Small intestine (tissue), 7 donors: ENCODE data around the gene TRIM41. TPM values are rescaled to one million over a fixed set of nuclear protein-coding genes. Genes with fewer than 3 reads are reported as not detected.

Experiments used
- DNase-seq, 2 donors: peaks; one replicate each; pipeline versions ENCODE4 v3.0.0 to v3.0.0-alpha.2; 2013
- FAIRE-seq: peaks from 2 replicates; lab custom pipeline; 2012; peaks lifted over from hg19 to GRCh38; lab: Jason Lieb, UNC
- H3K27ac ChIP-seq, 3 donors: one replicate each; pipeline ENCODE4 v1.5.1; 2013; ENCODE audit warnings: low read length in 2 of 3, mild to moderate bottlenecking in 2 of 3, control low read depth in 1 of 3, inconsistent platforms in 1 of 3, low read depth in 1 of 3, moderate library complexity in 1 of 3
- H3K27me3 ChIP-seq, 3 donors: one replicate each; pipeline ENCODE4 v1.6.1; 2013; ENCODE audit warnings: low read length in 3 of 3, inconsistent platforms in 1 of 3; ENCODE audit not compliant: control insufficient read depth in 3 of 3, insufficient read depth in 3 of 3
- H3K36me3 ChIP-seq, 3 donors: one replicate each; pipeline ENCODE4 v1.6.1; 2013; ENCODE audit warnings: low read length in 3 of 3, inconsistent platforms in 1 of 3, low read depth in 1 of 3, mild to moderate bottlenecking in 1 of 3, moderate library complexity in 1 of 3; ENCODE audit not compliant: control insufficient read depth in 3 of 3, insufficient read depth in 2 of 3
- H3K4me1 ChIP-seq, 3 donors: one replicate each; pipeline ENCODE4 v1.6.1; 2013; ENCODE audit warnings: low read length in 2 of 3, inconsistent platforms in 1 of 3, low read depth in 1 of 3, mild to moderate bottlenecking in 1 of 3, moderate library complexity in 1 of 3; ENCODE audit not compliant: control insufficient read depth in 3 of 3, insufficient read depth in 2 of 3
- H3K4me3 ChIP-seq, 3 donors: one replicate each; pipeline ENCODE4 v1.5.1; 2013; ENCODE audit warnings: low read length in 3 of 3, control low read depth in 1 of 3, inconsistent platforms in 1 of 3, low read depth in 1 of 3, mild to moderate bottlenecking in 1 of 3, moderate library complexity in 1 of 3
- H3K9me3 ChIP-seq, 2 donors: one replicate each; pipeline ENCODE4 v1.6.1; 2013; ENCODE audit warnings: low read depth in 1 of 2, low read length in 1 of 2; ENCODE audit not compliant: control insufficient read depth in 2 of 2, insufficient read depth in 1 of 2
- WGBS, 3 donors: extraction: QIAGEN DNeasy Blood & Tissue Kit; methylation state at CpG; one replicate each; pipeline ENCODE4 v1.1.7; 2013; 5-methylcytosine and 5-hydroxymethylcytosine counted together
- polyA plus RNA-seq, 4 donors: library from polyadenylated mRNA; stranded (reverse) in 3 of 4; unstranded in 1 of 4; fragments of 200-250 nt in 3 of 4; fragments of 120-200 nt in 1 of 4; gene quantifications; one replicate each; pipeline versions ENCODE4 v1.2.1 to v1.2.3, GENCODE V29; 2013
- donor health status: healthy with polysubstance abuse.
- donor health status: control.
- donor health status: control.
- donor health status: Bipolar disorder and iron deficiency.
- donor health status: healthy.

The TRIM41 gene
- polyA plus RNA-seq, 4 donors = 19.2 to 25.0 (median 21.6) TPM

- Histone ChIP-seq H3K9me3 (no peaks in the 10 kb centered on the region), H3K36me3 (peaks cover 28 to 87% (median 38%) of the 10 kb centered on the region in 3 donors), H3K4me1 (no peaks in the 10 kb centered on the region), H3K27ac (no peak overlapping the region), H3K27me3 (no peaks in the 10 kb centered on the region), H3K4me3 (no peak overlapping the region)
- 86 to 90% (median 87%) methylated on average over 22 of the region's 22 CpGs for WGBS, 3 donors
- DNase-seq = no peak
- FAIRE-seq = no peak
Observed at GRCh38 chr5:181234455-181235306, 11.6 kb downstream of the TRIM41 start.

- DNase-seq (no peak), FAIRE-seq (no peak)
- no peaks in the 10 kb centered on the region for H3K9me3 ChIP-seq
- peaks cover 30 to 88% (median 38%) of the 10 kb centered on the region in 3 donors for H3K36me3 ChIP-seq
- no peaks in the 10 kb centered on the region for H3K4me1 ChIP-seq
- H3K4me3 ChIP-seq = no peak overlapping the region
- H3K27ac ChIP-seq = no peak overlapping the region
- WGBS, 3 donors = 84 to 87% (median 86%) methylated on average over 5 of the region's 5 CpGs
- no peaks in the 10 kb centered on the region for H3K27me3 ChIP-seq
Observed at GRCh38 chr5:181235323-181235688, 12.2 kb downstream of the TRIM41 start.

DNA sequence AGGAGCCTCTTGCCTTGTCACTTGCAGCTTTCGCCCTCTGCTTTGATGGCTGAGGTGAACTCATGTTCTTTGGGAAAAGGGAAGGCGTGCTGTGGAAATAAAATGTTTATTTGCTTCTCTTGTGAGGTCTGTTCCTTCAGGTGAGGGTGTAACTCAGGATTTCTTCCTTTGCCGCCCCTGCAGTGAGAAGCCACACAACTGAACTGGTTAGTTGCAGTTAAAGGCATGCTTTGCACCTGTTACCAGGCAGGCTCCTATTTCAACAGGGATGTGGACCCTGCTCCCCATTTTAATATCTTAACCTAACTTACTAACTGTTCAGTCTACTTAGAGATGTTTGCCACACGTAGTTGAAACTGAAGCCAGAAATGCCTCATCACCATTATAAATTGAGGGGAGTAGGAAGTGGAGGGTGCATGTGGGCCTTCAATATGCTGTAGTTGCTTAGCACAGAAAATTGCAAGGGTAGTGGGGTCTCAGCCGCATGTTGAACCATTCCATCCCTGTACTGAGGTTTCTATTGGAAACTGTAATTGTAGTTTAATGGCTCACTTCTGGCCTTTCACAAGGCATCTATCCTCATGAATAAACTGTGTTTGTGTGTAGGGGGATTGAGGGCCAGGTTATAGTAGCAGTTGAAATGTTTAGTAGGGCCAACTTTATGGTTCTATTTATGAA is 12.7 kb downstream of the TRIM41 start:
- no peak overlapping the region for H3K4me3 ChIP-seq
- peaks cover 31 to 89% (median 39%) of the 10 kb centered on the region in 3 donors for H3K36me3 ChIP-seq
- no peak for FAIRE-seq
- no peaks in the 10 kb centered on the region for H3K9me3 ChIP-seq
- no peak for DNase-seq
- H3K27me3 ChIP-seq = no peaks in the 10 kb centered on the region
- no peaks in the 10 kb centered on the region for H3K4me1 ChIP-seq
- H3K27ac ChIP-seq = no peak overlapping the region
- WGBS, 3 donors = 69 to 80% (median 69%) methylated on average over 5 of the region's 5 CpGs

GRCh38 chr5:181236471-181236870 is 13.4 kb downstream of the TRIM41 start:
- no peak for FAIRE-seq
- WGBS, 3 donors = 82 to 85% (median 82%) methylated on average over 6 of the region's 6 CpGs

GRCh38 chr5:181236954-181237641 is 14.0 kb downstream of the TRIM41 start:
- H3K27ac ChIP-seq = no peak overlapping the region
- FAIRE-seq (no peak), DNase-seq (no peak)
- no peaks in the 10 kb centered on the region for H3K9me3 ChIP-seq
- H3K36me3 ChIP-seq = peaks cover 37 to 92% (median 41%) of the 10 kb centered on the region in 3 donors
- no peaks in the 10 kb centered on the region for H3K27me3 ChIP-seq
- no peak overlapping the region for H3K4me3 ChIP-seq
- 82 to 89% (median 87%) methylated on average over 10 of the region's 10 CpGs for WGBS, 3 donors
- peaks cover 0 to 8% (median 6%) of the 10 kb centered on the region in 3 donors for H3K4me1 ChIP-seq

More at GRCh38 chr5:181236471-181236870, 13.4 kb downstream of the TRIM41 start:
- Histone ChIP-seq H3K4me3 (no peak overlapping the region), H3K27ac (no peak overlapping the region), H3K4me1 (peaks cover 0 to 2% (median 2%) of the 10 kb centered on the region in 3 donors), H3K9me3 (no peaks in the 10 kb centered on the region), H3K27me3 (no peaks in the 10 kb centered on the region), H3K36me3 (peaks cover 36 to 89% (median 37%) of the 10 kb centered on the region in 3 donors)
- DNase-seq = no peak

GRCh38 chr5:181237729-181238385 is 14.8 kb downstream of the TRIM41 start:
- H3K4me3 ChIP-seq = no peak overlapping the region
- H3K4me1 ChIP-seq = peaks cover 0 to 10% (median 7%) of the 10 kb centered on the region in 3 donors
- DNase-seq = no peak
- no peaks in the 10 kb centered on the region for H3K9me3 ChIP-seq
- FAIRE-seq = no peak
- WGBS, 3 donors = 85 to 90% (median 89%) methylated on average over 5 of the region's 5 CpGs
- H3K27ac ChIP-seq = no peak overlapping the region
- no peaks in the 10 kb centered on the region for H3K27me3 ChIP-seq
- H3K36me3 ChIP-seq = peaks cover 31 to 92% (median 41%) of the 10 kb centered on the region in 3 donors

GRCh38 chr5:181239062-181239663 is 16.1 kb downstream of the TRIM41 start:
- no peaks in the 10 kb centered on the region for H3K9me3 ChIP-seq
- DNase-seq (no peak), FAIRE-seq (no peak)
- H3K4me1 ChIP-seq = peaks cover 0 to 10% (median 7%) of the 10 kb centered on the region in 3 donors
- H3K27ac ChIP-seq = no peak overlapping the region
- peaks cover 28 to 83% (median 39%) of the 10 kb centered on the region in 3 donors for H3K36me3 ChIP-seq
- WGBS, 3 donors = 91 to 94% (median 93%) methylated on average over 9 of the region's 9 CpGs
- no peak overlapping the region for H3K4me3 ChIP-seq
- no peaks in the 10 kb centered on the region for H3K27me3 ChIP-seq
